Endothelial cell of umbilical vein (primary cell): Measurements from ENCODE around the gene JMJD6. TPM values are rescaled to one million over a fixed set of nuclear protein-coding genes. Genes with fewer than 3 reads are reported as not detected.
"Not testable (repeated sequence)": the region's sequence is repeated elsewhere in the genome, so short reads cannot be mapped to it uniquely, and the experiment has no call there.

ENCODE experiments used
- BruUV-seq: library from RNA; stranded (reverse); fragments of 400-500 nt; replicated peaks from 2 replicates; lab custom pipeline; 2021; lab: Mats Ljungman, UMichigan
- CTCF ChIA-PET: fragments of 300-600, 350-600 bp; sonication (Branson Sonifier 250); formaldehyde crosslinking; loops from one replicate; lab custom pipeline; 2021; ENCODE audit warnings: antibody characterized with exemption, inconsistent platforms; lab: Charles Lee
- POLR2A ChIA-PET: fragments of 300-600, 350-600 bp; sonication (Branson Sonifier 250); formaldehyde crosslinking; loops from one replicate; lab custom pipeline; 2021; ENCODE audit warnings: antibody characterized with exemption, inconsistent platforms; lab: Charles Lee
- DNase-seq: peaks from one replicate; pipeline ENCODE4 v3.0.0-alpha.2; 2011; ENCODE audit warnings: low read depth, low spot score
- FAIRE-seq: peaks from 2 replicates; lab custom pipeline; 2011; peaks lifted over from hg19 to GRCh38; lab: Jason Lieb, UNC
- H2AFZ ChIP-seq: 2 replicates; pipeline ENCODE4 v1.6.0; 2012; ENCODE audit warnings: low read depth, low read length, control low read depth, inconsistent platforms
- H3K27ac ChIP-seq: 2 replicates; pipeline ENCODE4 v1.5.1; 2011; ENCODE audit warnings: low read depth, mild to moderate bottlenecking, control low read depth, low read length, moderate library complexity; ENCODE audit not compliant: insufficient read depth
- H3K27me3 ChIP-seq, 2 experiments: 2 replicates each; pipeline versions ENCODE4 v1.6.0 to v1.6.1; 2011; ENCODE audit warnings: low read length in 2 of 2, mixed read lengths in 1 of 2; ENCODE audit not compliant: control insufficient read depth in 2 of 2, insufficient read depth in 2 of 2
- H3K36me3 ChIP-seq, 2 experiments: 2 replicates in 1 of 2; 3 replicates in 1 of 2; pipeline ENCODE4 v1.5.1; 2011; ENCODE audit warnings: low read length in 2 of 2, mild to moderate bottlenecking in 1 of 2, moderate library complexity in 1 of 2; ENCODE audit not compliant: control insufficient read depth in 2 of 2, insufficient read depth in 2 of 2; ENCODE audit errors: extremely low read depth in 1 of 2
- H3K4me1 ChIP-seq: 3 replicates; pipeline ENCODE4 v1.5.1; 2011; ENCODE audit warnings: mild to moderate bottlenecking, low read length; ENCODE audit not compliant: control insufficient read depth, insufficient read depth; ENCODE audit errors: extremely low read depth
- H3K4me2 ChIP-seq: 2 replicates; pipeline ENCODE4 v1.6.1; 2011; ENCODE audit warnings: low read length, control low read depth, mixed read lengths; ENCODE audit not compliant: insufficient read depth
- H3K4me3 ChIP-seq, 3 experiments: fragments of 200-600 bp in 1 of 3; sonication (generic), shearing (Covaris generic) in 1 of 3; replicated peaks in 1 of 3; 2 replicates each; pipeline ENCODE4 v1.5.1; 2011 to 2016; ENCODE audit warnings: control low read depth in 3 of 3, low read length in 3 of 3, mild to moderate bottlenecking in 2 of 3, inconsistent platforms in 1 of 3, low read depth in 1 of 3, moderate library complexity in 1 of 3; ENCODE audit not compliant: insufficient read depth in 1 of 3
- H3K79me2 ChIP-seq: 2 replicates; pipeline ENCODE4 v1.6.0; 2012; ENCODE audit warnings: low read length, inconsistent platforms; ENCODE audit not compliant: control insufficient read depth, insufficient read depth
- H3K9ac ChIP-seq: replicated peaks from 2 replicates; pipeline ENCODE3; 2011; ENCODE audit warnings: low read length, control low read depth; ENCODE audit not compliant: insufficient read depth; ENCODE audit errors: extremely low read depth
- H3K9me1 ChIP-seq: replicated peaks from 3 replicates; pipeline ENCODE4 v1.6.0; 2011; ENCODE audit warnings: mild to moderate bottlenecking, low read length; ENCODE audit not compliant: control insufficient read depth, insufficient read depth; ENCODE audit errors: extremely low read depth
- H3K9me3 ChIP-seq: replicated peaks from 2 replicates; pipeline ENCODE4 v1.5.1; 2012; ENCODE audit warnings: low read length, inconsistent platforms; ENCODE audit not compliant: control insufficient read depth, insufficient read depth
- H4K20me1 ChIP-seq: replicated peaks from 2 replicates; pipeline ENCODE3; 2011; ENCODE audit warnings: mild to moderate bottlenecking, low read length; ENCODE audit not compliant: control insufficient read depth, insufficient read depth; ENCODE audit errors: extremely low read depth
- CTCF ChIP-seq, 2 donors: IDR thresholded peaks; 1 replicate in 1 of 2; 2 replicates in 1 of 2; pipeline ENCODE4 v1.5.1; 2011; ENCODE audit warnings: low read length in 2 of 2, mild to moderate bottlenecking in 2 of 2, moderate library complexity in 2 of 2, control low read depth in 1 of 2, inconsistent platforms in 1 of 2, low read depth in 1 of 2; ENCODE audit not compliant: insufficient read depth in 1 of 2; ENCODE audit errors: extremely low read depth in 1 of 2
- FOS ChIP-seq: IDR thresholded peaks from 2 replicates; pipeline ENCODE4 v1.6.1; 2011; ENCODE audit warnings: mild to moderate bottlenecking, low read length, moderate library complexity, borderline replicate concordance; ENCODE audit not compliant: insufficient read depth
- GATA2 ChIP-seq: IDR thresholded peaks from 2 replicates; pipeline ENCODE4 v1.7.0; 2011; ENCODE audit warnings: low read depth, mild to moderate bottlenecking, moderate library complexity, mixed read lengths, low read length; ENCODE audit not compliant: insufficient read length, insufficient read depth
- JUN ChIP-seq: IDR thresholded peaks from 2 replicates; pipeline ENCODE4 v1.6.1; 2011; ENCODE audit warnings: borderline replicate concordance, low read depth; ENCODE audit not compliant: insufficient read length, insufficient read depth
- MAX ChIP-seq: IDR thresholded peaks from 2 replicates; pipeline ENCODE4 v1.6.1; 2011; ENCODE audit not compliant: insufficient read depth, insufficient read length
- POLR2A ChIP-seq: IDR thresholded peaks from 2 replicates; pipeline ENCODE4 v1.6.1; 2012; ENCODE audit warnings: low read depth, mild to moderate bottlenecking, control low read depth, low read length
- dilution Hi-C: fragments of 300-500 bp; cut with MboI; formaldehyde crosslinking; loops from one replicate; pipeline ENCODE4 v1.15.0; 2019; ENCODE audit warnings: low sequenced_read_pairs; ENCODE audit not compliant: extremely low pct_ligation_motif_present
- intact Hi-C: fragments of 100-400 bp; cut with micrococcal nuclease; formaldehyde crosslinking; loops from one replicate; pipeline ENCODE4 v1.10.0; 2022
- polyA plus RNA-seq, 4 experiments: library from polyadenylated mRNA; depleted of rRNA in 3 of 4; stranded (reverse) in 3 of 4; unstranded in 1 of 4; fragments of >200 nt; gene quantifications; 2 replicates each; pipeline versions ENCODE4 v1.2.1 to v1.2.3, GENCODE V29; 2011 to 2012; ENCODE audit warnings: missing spikeins in 1 of 4
- total RNA-seq: library from RNA; stranded (reverse); gene quantifications from 2 replicates; pipeline ENCODE4 v1.2.3, GENCODE V29; 2021

JMJD6 gene
- total and polyA plus RNA-seq, 2 donors (not counting 3 experiments of a cell fraction or from before 2014, with no cell fraction given): 19.8 to 36.6 TPM

GRCh38 chr17:76740329-76741118, 14.1 kb upstream of the JMJD6 start:
- no peak for DNase-seq
- Histone ChIP-seq H3K4me1 (peaks cover 14% of the 10 kb centered on the region), H3K9ac (no peak overlapping the region), H3K27ac (no peak overlapping the region), H3K4me2 (no peak overlapping the region), H4K20me1 (no peaks in the 10 kb centered on the region), H2AFZ (no peak overlapping the region), H3K27me3 (no peaks in the 10 kb centered on the region), H3K9me3 (no peaks in the 10 kb centered on the region), H3K4me3 (no peak overlapping the region), H3K79me2 (peaks cover 28% of the 10 kb centered on the region), H3K36me3 (peaks cover 2 to 9% of the 10 kb centered on the region in 2 experiments), H3K9me1 (no peaks in the 10 kb centered on the region)
- no TSS peak for BruUV-seq
- no peak for FAIRE-seq
- dilution Hi-C loops (no loop called here), intact Hi-C loops (no loop called here)
- ChIA-PET POLR2A (no interaction called here), CTCF (interaction anchor here (2.6 kb wide), 1 partner anchor 32 kb away, joined by 7 read pairs; no protein-coding TSS in a partner anchor)
- TF ChIP-seq POLR2A: no peak
- no peak for TF ChIP-seq FOS
- no peak for TF ChIP-seq GATA2
- TF ChIP-seq MAX: no peak
- no peak for TF ChIP-seq CTCF (IDR thresholded peaks at IDR 0.05; ENCODE audit: extremely low read depth in 1 of 2, insufficient read depth in 1 of 2, low read depth in 1 of 2, low read length in 2 of 2)
- no peak for TF ChIP-seq JUN

- H2AFZ ChIP-seq, FAIRE-seq, POLR2A ChIA-PET, H4K20me1 ChIP-seq, dilution Hi-C loops, H3K9ac ChIP-seq, H3K27me3 ChIP-seq, BruUV-seq, DNase-seq, H3K27ac ChIP-seq, H3K9me3 ChIP-seq, H3K4me3 ChIP-seq, H3K9me1 ChIP-seq: not testable (repeated sequence)
- H3K4me1 ChIP-seq: peaks cover 20% of the 10 kb centered on the region
- CTCF ChIA-PET: interaction anchor here (1.1 to 2.6 kb wide), 4 partner anchors 13 to 77 kb away, joined by 3 to 11 read pairs (median 5); partner anchors contain the start of genes JMJD6 and METTL23
- peaks cover 2 to 11% of the 10 kb centered on the region in 2 experiments for H3K36me3 ChIP-seq
- H3K4me2 ChIP-seq: peak overlapping the region; percentile 96
- peaks cover 37% of the 10 kb centered on the region for H3K79me2 ChIP-seq
- intact Hi-C loops: loop anchor here (2.0 to 5.0 kb wide), 3 partner anchors 33 to 318 kb away; no protein-coding TSS in a partner anchor
These were observed 13.2 kb upstream of the JMJD6 start for GRCh38 chr17:76739568-76740115.
